ENCODE results near the gene TMPRSS6.

The TMPRSS6 gene

GRCh38 chr22:37156686-37157435, 47.3 kb upstream of the TMPRSS6 start:
- peaks cover 10% of the 10 kb centered on the region; the same call in 1 of the 2 replicates for H3K27me3 ChIP-seq (ENCODE audit: control insufficient read depth, low read length)
- H3K36me3 ChIP-seq (ENCODE audit: control insufficient read depth, low read length) = no peaks in the 10 kb centered on the region
- H3K4me2 ChIP-seq (ENCODE audit: low read length) = no peak overlapping the region
- TF ChIP-seq CTCF (IDR thresholded peaks at IDR 0.05; ENCODE audit: low read depth, low read length, poor library complexity, severe bottlenecking) (no peak), EZH2phosphoT487 (IDR thresholded peaks at IDR 0.05; ENCODE audit: borderline replicate concordance, low read length) (no peak)
- H3F3A ChIP-seq (ENCODE audit: control insufficient read depth, insufficient read depth) = no peaks in the 10 kb centered on the region
- H3K9me3 ChIP-seq (ENCODE audit: control insufficient read depth, insufficient read depth, low read length) = peaks cover 9% of the 10 kb centered on the region
- no peak overlapping the region for H3K27ac ChIP-seq (ENCODE audit: low read depth, low read length)
- no peaks in the 10 kb centered on the region for H4K20me1 ChIP-seq (ENCODE audit: control insufficient read depth, insufficient read depth, low read depth, low read length)
- no peaks in the 10 kb centered on the region for H3K79me2 ChIP-seq (ENCODE audit: control insufficient read depth, low read length)
- no peaks in the 10 kb centered on the region for H3K9me2 ChIP-seq (replicated peaks; ENCODE audit: control insufficient read depth, low read length)
- no peak overlapping the region for H3K4me3 ChIP-seq (ENCODE audit: low read length)
- no peaks in the 10 kb centered on the region for H3K4me1 ChIP-seq (ENCODE audit: control insufficient read depth, low read length)

GRCh38 chr22:37155971-37156370, 46.5 kb upstream of the TMPRSS6 start:
- Histone ChIP-seq H4K20me1 (ENCODE audit: control insufficient read depth, insufficient read depth, low read depth, low read length) (no peaks in the 10 kb centered on the region), H3K4me1 (ENCODE audit: control insufficient read depth, low read length) (no peaks in the 10 kb centered on the region), H3K27ac (ENCODE audit: low read depth, low read length) (no peak overlapping the region), H3K4me2 (ENCODE audit: low read length) (no peak overlapping the region), H3K27me3 (ENCODE audit: control insufficient read depth, low read length) (peaks cover 17% of the 10 kb centered on the region), H3K9me2 (replicated peaks; ENCODE audit: control insufficient read depth, low read length) (no peaks in the 10 kb centered on the region), H3K36me3 (ENCODE audit: control insufficient read depth, low read length) (no peaks in the 10 kb centered on the region), H3K79me2 (ENCODE audit: control insufficient read depth, low read length) (no peaks in the 10 kb centered on the region), H3K4me3 (ENCODE audit: low read length) (no peak overlapping the region), H3F3A (ENCODE audit: control insufficient read depth, insufficient read depth) (no peaks in the 10 kb centered on the region), H3K9me3 (ENCODE audit: control insufficient read depth, insufficient read depth, low read length) (peaks cover under 1% of the 10 kb centered on the region; the same call in 1 of the 2 replicates)
- TF ChIP-seq EZH2phosphoT487 (IDR thresholded peaks at IDR 0.05; ENCODE audit: borderline replicate concordance, low read length) (no peak), CTCF (IDR thresholded peaks at IDR 0.05; ENCODE audit: low read depth, low read length, poor library complexity, severe bottlenecking) (no peak)

GRCh38 chr22:37154925-37155712, 45.6 kb upstream of the TMPRSS6 start:
- Histone ChIP-seq H3K4me1 (ENCODE audit: control insufficient read depth, low read length) (peaks cover 1% of the 10 kb centered on the region; the same call in 1 of the 2 replicates), H3K36me3 (ENCODE audit: control insufficient read depth, low read length) (no peaks in the 10 kb centered on the region), H3K27me3 (ENCODE audit: control insufficient read depth, low read length) (peaks cover 17% of the 10 kb centered on the region), H3K9me2 (replicated peaks; ENCODE audit: control insufficient read depth, low read length) (no peaks in the 10 kb centered on the region), H3K4me3 (ENCODE audit: low read length) (no peak overlapping the region), H3K9me3 (ENCODE audit: control insufficient read depth, insufficient read depth, low read length) (no peaks in the 10 kb centered on the region), H4K20me1 (ENCODE audit: control insufficient read depth, insufficient read depth, low read depth, low read length) (no peaks in the 10 kb centered on the region), H3K79me2 (ENCODE audit: control insufficient read depth, low read length) (no peaks in the 10 kb centered on the region), H3F3A (ENCODE audit: control insufficient read depth, insufficient read depth) (no peaks in the 10 kb centered on the region), H3K27ac (ENCODE audit: low read depth, low read length) (no peak overlapping the region), H3K4me2 (ENCODE audit: low read length) (no peak overlapping the region)
- TF ChIP-seq CTCF (IDR thresholded peaks at IDR 0.05; ENCODE audit: low read depth, low read length, poor library complexity, severe bottlenecking) (no peak), EZH2phosphoT487 (IDR thresholded peaks at IDR 0.05; ENCODE audit: borderline replicate concordance, low read length) (no peak)

Data from DOHH2 (cell line).